IMR-90 (cell line): Measurements from ENCODE around the gene CLEC20A. TPM values are rescaled to one million over a fixed set of nuclear protein-coding genes. Genes with fewer than 3 reads are reported as not detected.

Experiments used
- ATAC-seq: fragments of 200-7000 bp; cut with Tn5 transposase; 2 replicates; pipeline ENCODE4 v1.9.1; 2020; ENCODE audit warnings: low read depth, mild to moderate bottlenecking, moderate library complexity
- BruUV-seq: library from RNA; stranded (reverse); fragments of 400-500 nt; replicated peaks from 2 replicates; lab custom pipeline; 2021; lab: Mats Ljungman, UMichigan
- CTCF ChIA-PET: fragments of 300-600 bp; formaldehyde crosslinking; extraction: SDS; loops from one replicate; lab custom pipeline; 2021; ENCODE audit warnings: antibody characterized with exemption; lab: Yijun Ruan, JAX
- POLR2A ChIA-PET: fragments of 300-600 bp; sonication (Branson Sonifier 250); formaldehyde crosslinking; loops from one replicate; lab custom pipeline; 2022; ENCODE audit warnings: antibody characterized with exemption; ENCODE audit not compliant: unreplicated experiment; lab: Charles Lee
- DNase-seq: peaks from one replicate; pipeline ENCODE4 v3.0.0; 2013
- H2AFZ ChIP-seq: replicated peaks from 2 replicates; pipeline ENCODE3; 2013; ENCODE audit warnings: low read length, mild to moderate bottlenecking; ENCODE audit not compliant: poor library complexity
- H2AK5ac ChIP-seq: 2 replicates; pipeline ENCODE4 v1.6.1; 2013; ENCODE audit warnings: low read depth, low read length, inconsistent platforms
- H2AK9ac ChIP-seq: replicated peaks from 2 replicates; pipeline ENCODE3; 2013; ENCODE audit warnings: mild to moderate bottlenecking, low read depth, low read length, moderate library complexity; ENCODE audit not compliant: poor library complexity
- H2BK120ac ChIP-seq: 2 replicates; pipeline ENCODE4 v1.6.1; 2013; ENCODE audit warnings: low read depth, low read length, inconsistent platforms
- H2BK15ac ChIP-seq: 3 replicates; pipeline ENCODE4 v1.6.1; 2013; ENCODE audit warnings: low read depth, low read length, inconsistent platforms
- H2BK20ac ChIP-seq: 2 replicates; pipeline ENCODE4 v1.6.1; 2013; ENCODE audit warnings: low read depth, mild to moderate bottlenecking, inconsistent platforms, low read length, moderate library complexity
- H2BK5ac ChIP-seq: 2 replicates; pipeline ENCODE4 v1.6.1; 2013; ENCODE audit warnings: mild to moderate bottlenecking, low read depth, low read length, inconsistent platforms; ENCODE audit not compliant: poor library complexity, severe bottlenecking
- H3K14ac ChIP-seq: replicated peaks from 2 replicates; pipeline ENCODE4 v1.6.1; 2013; ENCODE audit warnings: low read depth, low read length, inconsistent platforms
- H3K18ac ChIP-seq: 2 replicates; pipeline ENCODE4 v1.6.1; 2013; ENCODE audit warnings: low read depth, low read length, control low read depth
- H3K23ac ChIP-seq: 2 replicates; pipeline ENCODE4 v1.6.1; 2013; ENCODE audit warnings: low read depth, low read length, inconsistent platforms
- H3K27ac ChIP-seq: 2 replicates; pipeline ENCODE4 v1.5.1; 2013; ENCODE audit warnings: mild to moderate bottlenecking, control low read depth, low read length; ENCODE audit not compliant: insufficient read depth
- H3K27me3 ChIP-seq: 2 replicates; pipeline ENCODE4 v1.6.1; 2013; ENCODE audit warnings: low read length; ENCODE audit not compliant: control insufficient read depth, insufficient read depth
- H3K36me3 ChIP-seq: 2 replicates; pipeline ENCODE4 v1.6.1; 2013; ENCODE audit warnings: low read length, mixed read lengths; ENCODE audit not compliant: control insufficient read depth, insufficient read depth
- H3K4ac ChIP-seq: 2 replicates; pipeline ENCODE4 v1.6.1; 2013; ENCODE audit warnings: low read depth, low read length, inconsistent platforms
- H3K4me1 ChIP-seq: 2 replicates; pipeline ENCODE4 v1.6.1; 2013; ENCODE audit warnings: low read length, mixed read lengths; ENCODE audit not compliant: control insufficient read depth, insufficient read depth
- H3K4me2 ChIP-seq: 2 replicates; pipeline ENCODE4 v1.6.1; 2013; ENCODE audit warnings: low read depth, mild to moderate bottlenecking, control low read depth, low read length, moderate library complexity
- H3K4me3 ChIP-seq: 2 replicates; pipeline ENCODE4 v1.5.1; 2013; ENCODE audit warnings: low read depth, mild to moderate bottlenecking, control low read depth, low read length, moderate library complexity; ENCODE audit not compliant: insufficient read depth
- H3K56ac ChIP-seq: 2 replicates; pipeline ENCODE4 v1.6.1; 2013; ENCODE audit warnings: low read length, inconsistent platforms; ENCODE audit not compliant: insufficient read depth; ENCODE audit errors: extremely low read depth
- H3K79me1 ChIP-seq, 2 experiments: 2 replicates each; pipeline ENCODE4 v1.6.1; 2013; ENCODE audit warnings: low read length in 2 of 2, inconsistent platforms in 1 of 2, low read depth in 1 of 2
- H3K9ac ChIP-seq: 2 replicates; pipeline ENCODE4 v1.6.1; 2013; ENCODE audit warnings: low read depth, low read length, control low read depth
- H3K9me1 ChIP-seq: 2 replicates; pipeline ENCODE4 v1.6.1; 2013; ENCODE audit warnings: low read length, inconsistent platforms; ENCODE audit not compliant: insufficient read depth
- H3K9me3 ChIP-seq: 2 replicates; pipeline ENCODE4 v1.6.1; 2013; ENCODE audit warnings: low read length; ENCODE audit not compliant: control insufficient read depth, insufficient read depth
- H4K20me1 ChIP-seq: 2 replicates; pipeline ENCODE4 v1.6.1; 2013; ENCODE audit warnings: low read length, inconsistent platforms; ENCODE audit not compliant: insufficient read depth
- H4K5ac ChIP-seq: 2 replicates; pipeline ENCODE4 v1.6.1; 2013; ENCODE audit warnings: mild to moderate bottlenecking, low read depth, low read length, control low read depth
- H4K8ac ChIP-seq, 2 experiments: 2 replicates each; pipeline ENCODE4 v1.6.1; 2013; ENCODE audit warnings: low read depth in 2 of 2, low read length in 2 of 2, control low read depth in 1 of 2, inconsistent platforms in 1 of 2
- H4K91ac ChIP-seq: 2 replicates; pipeline ENCODE4 v1.6.1; 2013; ENCODE audit warnings: low read depth, low read length, inconsistent platforms; ENCODE audit not compliant: insufficient read depth
- BHLHE40 ChIP-seq: fragments of 150-350 bp; IDR thresholded peaks from 2 replicates; pipeline ENCODE4 v1.6.1; 2016; ENCODE audit warnings: mild to moderate bottlenecking, low read depth, low read length
- CEBPB ChIP-seq: IDR thresholded peaks from 2 replicates; pipeline ENCODE4 v1.6.1; 2012; ENCODE audit warnings: low read depth, low read length, improper control_type of control experiment
- CHD1 ChIP-seq: IDR thresholded peaks from 2 replicates; pipeline ENCODE4 v1.6.1; 2012; ENCODE audit warnings: low read depth, low read length, improper control_type of control experiment
- CTCF ChIP-seq: conservative IDR thresholded peaks from 2 replicates; pipeline ENCODE4 v1.5.1; 2012; ENCODE audit warnings: mild to moderate bottlenecking, low read depth, low read length, improper control_type of control experiment
- ELK1 ChIP-seq: fragments of 150-350 bp; IDR thresholded peaks from 2 replicates; pipeline ENCODE4 v1.6.1; 2016; ENCODE audit warnings: low read depth, mild to moderate bottlenecking, low read length, moderate library complexity, borderline replicate concordance
- FOS ChIP-seq: fragments of 150-350 bp; IDR thresholded peaks from 2 replicates; pipeline ENCODE4 v1.6.1; 2016; ENCODE audit warnings: low read depth, low read length
- MAFK ChIP-seq: IDR thresholded peaks from 2 replicates; pipeline ENCODE4 v1.6.1; 2012; ENCODE audit warnings: low read depth, low read length, improper control_type of control experiment
- MAZ ChIP-seq: IDR thresholded peaks from 2 replicates; pipeline ENCODE4 v1.6.1; 2012; ENCODE audit warnings: low read depth, mild to moderate bottlenecking, low read length, improper control_type of control experiment, moderate library complexity, borderline replicate concordance
- MXI1 ChIP-seq: IDR thresholded peaks from 2 replicates; pipeline ENCODE4 v1.6.1; 2012; ENCODE audit warnings: low read depth, mild to moderate bottlenecking, low read length, moderate library complexity, borderline replicate concordance
- NFE2L2 ChIP-seq: fragments of 150-350 bp; IDR thresholded peaks from 2 replicates; pipeline ENCODE4 v1.6.1; 2016; ENCODE audit warnings: low read depth, mild to moderate bottlenecking, low read length
- POLR2A ChIP-seq: IDR thresholded peaks from 2 replicates; pipeline ENCODE4 v1.6.1; 2012; ENCODE audit warnings: mild to moderate bottlenecking, low read depth, low read length
- RAD21 ChIP-seq: IDR thresholded peaks from 2 replicates; pipeline ENCODE4 v1.6.1; 2012; ENCODE audit warnings: low read length, improper control_type of control experiment
- RCOR1 ChIP-seq: IDR thresholded peaks from 2 replicates; pipeline ENCODE4 v1.6.1; 2012; ENCODE audit warnings: mild to moderate bottlenecking, low read length, improper control_type of control experiment; ENCODE audit not compliant: insufficient replicate concordance
- RFX5 ChIP-seq: IDR thresholded peaks from 2 replicates; pipeline ENCODE4 v1.8.0; 2012; ENCODE audit warnings: low read depth, mild to moderate bottlenecking, low read length, moderate library complexity
- SMC3 ChIP-seq: fragments of 150-350 bp; IDR thresholded peaks from 2 replicates; pipeline ENCODE4 v1.6.1; 2016; ENCODE audit warnings: low read depth, mild to moderate bottlenecking, antibody characterized with exemption, low read length, moderate library complexity
- USF2 ChIP-seq: fragments of 150-350 bp; IDR thresholded peaks from 2 replicates; pipeline ENCODE4 v1.6.1; 2017; ENCODE audit warnings: mild to moderate bottlenecking, antibody characterized with exemption, low read length, low read depth
- WGBS, 2 experiments: methylation state at CpG; one replicate each; pipeline versions ENCODE4 v1.1.5 to v1.1.7; 2013; ENCODE audit warnings: missing lambda C conversion rate in 2 of 2; ENCODE audit not compliant: insufficient read length in 1 of 2; ENCODE audit errors: extremely low coverage in 2 of 2; 5-methylcytosine and 5-hydroxymethylcytosine counted together
- dilution Hi-C: fragments of 300-500 bp; cut with HindIII; formaldehyde crosslinking; loops from one replicate; pipeline ENCODE4 v1.14.3; 2018; ENCODE audit warnings: low sequenced_read_pairs; ENCODE audit not compliant: unreplicated experiment
- in situ Hi-C: fragments of 300-500 bp; cut with MboI; formaldehyde crosslinking; loops from 3 replicates; pipeline ENCODE4 v1.14.3; 2019; ENCODE audit warnings: low sequenced_read_pairs, inconsistent platforms, mixed read lengths
- intact Hi-C: fragments of 100-400 bp; cut with micrococcal nuclease; formaldehyde crosslinking; loops from 2 replicates; pipeline ENCODE4 v1.10.0; 2022
- polyA plus RNA-seq, 3 experiments: library from polyadenylated mRNA; depleted of rRNA; stranded (reverse); fragments of >200 nt; gene quantifications; 2 replicates each; pipeline ENCODE4 v1.2.3, GENCODE V29; 2012; ENCODE audit warnings: low replicate concordance in 1 of 3
- total RNA-seq: library from RNA; depleted of rRNA; stranded (reverse); fragments of >200 nt; gene quantifications from 2 replicates; pipeline ENCODE4 v1.2.3, GENCODE V29; 2012

Gene CLEC20A
- total and polyA plus RNA-seq, 2 of the 4 experiments (the other 2 are of a cell fraction), result not detected

GRCh38 chr1:178457651-178458050 is 39.1 kb downstream of the CLEC20A start:
- peaks cover 4% of the 10 kb centered on the region; the same call in 1 of the 2 replicates for H3K4me1 ChIP-seq
- ATAC-seq (no peak), DNase-seq (no peak)
- H3K4me3 ChIP-seq, result no peak overlapping the region
- H4K8ac ChIP-seq, result no peak overlapping the region
- H4K91ac ChIP-seq, result no peak overlapping the region
- H3K9ac ChIP-seq, result no peak overlapping the region
- no peak overlapping the region for H2AFZ ChIP-seq
- H3K36me3 ChIP-seq, result peaks cover 8% of the 10 kb centered on the region
- H2BK20ac ChIP-seq, result no peak overlapping the region
- no peaks in the 10 kb centered on the region for H4K20me1 ChIP-seq
- no peak overlapping the region for H2AK9ac ChIP-seq
- H2AK5ac ChIP-seq, result no peak overlapping the region
- H3K56ac ChIP-seq, result no peak overlapping the region
- 100% methylated on average over 1 of the region's 5 CpGs; no CpG with 5 or more reads in 1 of the 2 experiments for WGBS, 2 experiments
- H4K5ac ChIP-seq, result no peak overlapping the region
- no peaks in the 10 kb centered on the region for H3K9me3 ChIP-seq
- intact Hi-C loops (no loop called here), in situ Hi-C loops (no loop called here), dilution Hi-C loops (no loop called here)
- 0 out of 2 replicates have a peak, but pooled peaks cover 4% of the 10 kb centered on the region for H3K9me1 ChIP-seq
- no peak overlapping the region for H3K4me2 ChIP-seq
- H2BK15ac ChIP-seq, result no peak overlapping the region
- no peak overlapping the region for H2BK120ac ChIP-seq
- no peak overlapping the region for H3K27ac ChIP-seq
- no peak overlapping the region for H2BK5ac ChIP-seq
- no peak overlapping the region for H3K4ac ChIP-seq
- no TSS peak for BruUV-seq
- CTCF ChIA-PET, result no interaction called here
- no peak overlapping the region for H3K14ac ChIP-seq
- H3K18ac ChIP-seq, result no peak overlapping the region
- TF ChIP-seq MAFK, result no peak
- no peak for TF ChIP-seq ELK1
- no peak for TF ChIP-seq SMC3
- no peak for TF ChIP-seq FOS
- no peak for TF ChIP-seq CTCF
- no peak for TF ChIP-seq CEBPB
- TF ChIP-seq RFX5, result no peak
- TF ChIP-seq RCOR1, result no peak
- no peak for TF ChIP-seq MXI1
- no peak for TF ChIP-seq NFE2L2
- no peak for TF ChIP-seq BHLHE40
- TF ChIP-seq RAD21, result no peak
- no peak for TF ChIP-seq POLR2A
- TF ChIP-seq MAZ, result no peak
- TF ChIP-seq CHD1, result no peak
- TF ChIP-seq USF2, result no peak
- H3K27me3 ChIP-seq, result no peaks in the 10 kb centered on the region
- POLR2A ChIA-PET, result no interaction called here
- H3K79me1 ChIP-seq, result peaks cover 0 to 4% of the 10 kb centered on the region in 2 experiments; a peak in 1 of 4 replicates
- H3K23ac ChIP-seq, result no peak overlapping the region
